GM12878 (cell line): ENCODE measurements around the gene CISTR. TPM values are rescaled to one million over a fixed set of nuclear protein-coding genes. Genes with fewer than 3 reads are reported as not detected.

ENCODE experiments used
- ATAC-seq: fragments of 200-7000 bp; cut with Tn5 transposase; 3 replicates; pipeline ENCODE4 v1.9.1; 2020; ENCODE audit warnings: mild to moderate bottlenecking, moderate library complexity
- BruUV-seq: library from RNA; stranded (reverse); fragments of 400-500 nt; replicated peaks from 2 replicates; lab custom pipeline; 2021; lab: Mats Ljungman, UMichigan
- CTCF ChIA-PET: fragments of 300-600 bp; sonication (Branson Sonifier 250); formaldehyde crosslinking; extraction: SDS; loops from one replicate; lab custom pipeline; 2021; ENCODE audit warnings: inconsistent platforms; lab: Yijun Ruan, JAX
- POLR2A ChIA-PET: fragments of 350-600 bp; formaldehyde crosslinking; extraction: SDS; loops from one replicate; lab custom pipeline; 2021; ENCODE audit warnings: inconsistent platforms; lab: Charles Lee
- RAD21 ChIA-PET: fragments of 300-600 bp; sonication (Branson Sonifier 250); formaldehyde crosslinking; loops from one replicate; lab custom pipeline; 2023; ENCODE audit warnings: antibody characterized with exemption; ENCODE audit not compliant: unreplicated experiment; lab: Charles Lee
- SMC1A ChIA-PET: fragments of 300-600 bp; sonication (Branson Sonifier 250); formaldehyde crosslinking; loops from one replicate; lab custom pipeline; 2023; ENCODE audit not compliant: unreplicated experiment, uncharacterized antibody; lab: Charles Lee
- DNase-seq: peaks from one replicate; pipeline ENCODE4 v3.0.0-alpha.2; 2011; ENCODE audit warnings: low read depth, low spot score
- FAIRE-seq: peaks from 3 replicates; lab custom pipeline; 2011; peaks lifted over from hg19 to GRCh38; lab: Jason Lieb, UNC
- H2AFZ ChIP-seq: 2 replicates; pipeline ENCODE4 v1.6.0; 2011; ENCODE audit warnings: low read depth, low read length, control low read depth; ENCODE audit not compliant: control insufficient read depth
- H3K27ac ChIP-seq: 2 replicates; pipeline ENCODE4 v1.5.1; 2011; ENCODE audit warnings: control low read depth; ENCODE audit not compliant: control insufficient read depth, insufficient read depth
- H3K27me3 ChIP-seq, 2 experiments: replicated peaks in 1 of 2; 2 replicates each; pipeline versions ENCODE4 v1.6.0 to v1.6.1; 2011; ENCODE audit warnings: low read length in 1 of 2; ENCODE audit not compliant: control insufficient read depth in 2 of 2, insufficient read depth in 2 of 2
- H3K36me3 ChIP-seq, 2 experiments: 2 replicates each; pipeline ENCODE4 v1.5.1; 2011; ENCODE audit warnings: low read length in 1 of 2; ENCODE audit not compliant: control insufficient read depth in 2 of 2, insufficient read depth in 2 of 2
- H3K4me1 ChIP-seq: 2 replicates; pipeline ENCODE4 v1.6.1; 2011; ENCODE audit warnings: mild to moderate bottlenecking, low read length, moderate library complexity, mixed read lengths; ENCODE audit not compliant: control insufficient read depth, insufficient read depth
- H3K4me2 ChIP-seq: 2 replicates; pipeline ENCODE4 v1.6.0; 2011; ENCODE audit warnings: control low read depth; ENCODE audit not compliant: control insufficient read depth, insufficient read depth
- H3K4me3 ChIP-seq: fragments of 200-600 bp; sonication (generic); 2 replicates; pipeline ENCODE4 v1.5.1; 2016
- H3K79me2 ChIP-seq: 2 replicates; pipeline ENCODE4 v1.6.0; 2011; ENCODE audit warnings: low read length; ENCODE audit not compliant: control insufficient read depth, insufficient read depth
- H3K9ac ChIP-seq: 2 replicates; pipeline ENCODE4 v1.8.0; 2011; ENCODE audit warnings: low read length, control low read depth, mixed read lengths; ENCODE audit not compliant: control insufficient read depth, insufficient read depth
- H3K9me3 ChIP-seq: replicated peaks from 3 replicates; pipeline ENCODE4 v1.5.1; 2011; ENCODE audit warnings: mild to moderate bottlenecking, low read length; ENCODE audit not compliant: control insufficient read depth, insufficient read depth
- H4K20me1 ChIP-seq: 2 replicates; pipeline ENCODE4 v1.6.0; 2011; ENCODE audit not compliant: control insufficient read depth, insufficient read depth
- BCLAF1 ChIP-seq: fragments of 450-650 bp; IDR thresholded peaks from 2 replicates; pipeline ENCODE4 v1.6.1; 2017; ENCODE audit warnings: antibody characterized with exemption, mild to moderate bottlenecking, moderate library complexity
- E2F8 ChIP-seq: fragments of 450-650 bp; IDR thresholded peaks from 2 replicates; pipeline ENCODE4 v1.6.1; 2018; ENCODE audit warnings: mild to moderate bottlenecking, low read depth, moderate library complexity; ENCODE audit not compliant: partially characterized antibody
- FOS ChIP-seq: IDR thresholded peaks from 3 replicates; pipeline ENCODE4 v1.6.1; 2011; ENCODE audit warnings: borderline replicate concordance; ENCODE audit not compliant: insufficient read length; ENCODE audit errors: extremely low read depth
- HDAC6 ChIP-seq: fragments of 200-600 bp; sonication (generic); IDR thresholded peaks from one replicate; pipeline ENCODE4 v1.8.0; 2017; ENCODE audit warnings: antibody characterized with exemption; ENCODE audit not compliant: unreplicated experiment
- HDGF ChIP-seq: fragments of 450-650 bp; IDR thresholded peaks from 2 replicates; pipeline ENCODE4 v1.6.1; 2016; ENCODE audit warnings: antibody characterized with exemption
- HSF1 ChIP-seq: fragments of 150-350 bp; IDR thresholded peaks from 2 replicates; pipeline ENCODE4 v1.6.1; 2014; ENCODE audit warnings: mild to moderate bottlenecking, low read depth, low read length
- KAT2A ChIP-seq: conservative IDR thresholded peaks from 2 replicates; pipeline ENCODE4 v1.6.1; 2011; ENCODE audit warnings: low read depth, low read length; ENCODE audit not compliant: control insufficient read depth
- NFYA ChIP-seq: IDR thresholded peaks from 2 replicates; pipeline ENCODE4 v1.6.1; 2011; ENCODE audit warnings: low read depth, mild to moderate bottlenecking, low read length, improper control_type of control experiment, borderline replicate concordance
- SIX5 ChIP-seq: IDR thresholded peaks from 2 replicates; pipeline ENCODE4 v1.6.1; 2011; ENCODE audit warnings: mild to moderate bottlenecking, low read depth, low read length, moderate library complexity; ENCODE audit not compliant: severe bottlenecking
- WGBS: methylation state at CpG from one replicate; pipeline ENCODE4 v1.1.6; 2016; ENCODE audit warnings: low lambda C conversion rate; ENCODE audit not compliant: insufficient replicate concordance, insufficient coverage; ENCODE audit errors: missing lambda C conversion rate; 5-methylcytosine and 5-hydroxymethylcytosine counted together
- in situ Hi-C: fragments of 300-500 bp; cut with MboI; formaldehyde crosslinking; loops from 9 replicates; pipeline ENCODE4 v1.14.3; 2018; ENCODE audit warnings: mixed read lengths
- intact Hi-C: fragments of 100-400 bp; cut with micrococcal nuclease; formaldehyde crosslinking; loops from one replicate; pipeline ENCODE4 v1.14.2; 2022; ENCODE audit not compliant: unreplicated experiment
- polyA plus RNA-seq, 11 experiments: library from polyadenylated mRNA; depleted of rRNA in 4 of 11; unstranded in 6 of 11; stranded (reverse) in 5 of 11; fragments of >200 nt; fragmentation: Nextera tagmentation in 4 of 11; fragmentation: Illumina TruSeq in 1 of 11; extraction: Ambion mirVana in 4 of 11; extraction: Trizol in 1 of 11; gene quantifications; 1 replicate in 1 of 11; 2 replicates in 10 of 11; pipeline versions ENCODE4 v1.2.1 to v1.2.3, GENCODE V29; 2011 to 2016; ENCODE audit warnings: inconsistent platforms in 2 of 11, missing spikeins in 2 of 11, low read depth in 1 of 11
- total RNA-seq, 4 experiments: library from RNA; depleted of rRNA in 3 of 4; stranded (reverse); fragments of >200 nt in 3 of 4; fragmentation: Illumina TruSeq in 1 of 4; extraction: Trizol in 1 of 4; gene quantifications; 2 replicates each; pipeline versions ENCODE4 v1.2.1 to v1.2.3, GENCODE V29; 2013 to 2021

CISTR gene
- total and polyA plus RNA-seq, 10 of the 15 experiments (the other 5 are each of a cell fraction or from before 2014, with no cell fraction given), result 0.26 TPM; not detected in 9

- no peak for TF ChIP-seq HSF1
- TF ChIP-seq FOS, result no peak
- no peak for TF ChIP-seq E2F8
- TF ChIP-seq KAT2A, result no peak
Observed at GRCh38 chr12:53737093-53737808, 14.5 kb downstream of the CISTR start (continued).

- no peaks in the 10 kb centered on the region for H3K9me3 ChIP-seq
- CTCF ChIA-PET, result interaction anchor here (0.8 to 18.6 kb wide), 5 partner anchors 7 to 193 kb away, joined by 3 to 341 read pairs (median 4); no protein-coding TSS in a partner anchor
- RAD21 ChIA-PET, result interaction anchor here (1.1 to 3.6 kb wide), 2 partner anchors 8 to 9 kb away, joined by 3 to 22 read pairs; partner anchors contain the start of gene CALCOCO1
- intact Hi-C loops, result no loop called here
- H3K27me3 ChIP-seq, result peaks cover 18 to 30% of the 10 kb centered on the region in 2 experiments
- no peak overlapping the region for H3K4me2 ChIP-seq
- H3K4me3 ChIP-seq, result no peak overlapping the region
- H3K9ac ChIP-seq, result no peak overlapping the region
- H3K27ac ChIP-seq, result no peak overlapping the region
- TF ChIP-seq NFYA, result no peak
- TF ChIP-seq SIX5, result no peak
- no peak for TF ChIP-seq BCLAF1
- TF ChIP-seq HDAC6, result no peak
- no peak for TF ChIP-seq HDGF
- POLR2A ChIA-PET, result no interaction called here
- H3K4me1 ChIP-seq, result peaks cover 4% of the 10 kb centered on the region; the same call in 1 of the 2 replicates
- H2AFZ ChIP-seq, result no peak overlapping the region
- H3K36me3 ChIP-seq, result no peaks in the 10 kb centered on the region
- WGBS, result 38% methylated on average over 6 of the region's 6 CpGs
- no peak for ATAC-seq
- no peaks in the 10 kb centered on the region for H4K20me1 ChIP-seq
- SMC1A ChIA-PET, result interaction anchor here (1.8 to 2.1 kb wide), 2 partner anchors 9 to 36 kb away, joined by 4 to 8 read pairs; partner anchors contain the start of gene CALCOCO1
- H3K79me2 ChIP-seq, result no peaks in the 10 kb centered on the region
- in situ Hi-C loops, result no loop called here
- no peak for FAIRE-seq
- DNase-seq, result no peak
- no TSS peak for BruUV-seq
Observed at GRCh38 chr12:53736592-53736991, 15.2 kb downstream of the CISTR start.
